Measurements from ENCODE around the gene BRIX1.
"Not testable (repeated sequence)": the region's sequence is repeated elsewhere in the genome, so short reads cannot be mapped to it uniquely, and the experiment has no call there.

BRIX1 gene

GRCh38 chr5:34914671-34915138 is 806 bp upstream of the BRIX1 start:
- peak; percentile 27 for DNase-seq (ENCODE audit: extremely low spot score)
- ChIA-PET POLR2A (interaction anchor here (0.6 to 3.9 kb wide), 35 partner anchors 8 to 1237 kb away, joined by 3 to 65 read pairs (median 6); partner anchors contain the start of genes DNAJC21, LMBRD2, RAI14 and SKP2), CTCF (interaction anchor here (0.8 to 1.1 kb wide), 2 partner anchors 8 to 35 kb away, joined by 3 read pairs; no protein-coding TSS in a partner anchor)
- TF ChIP-seq TARDBP (IDR thresholded peaks at IDR 0.05) (no peak), L3MBTL2 (conservative IDR thresholded peaks at IDR 0.05) (0 out of 2 replicates have a peak, but pooled peaks have one; percentile 14), PKNOX1 (IDR thresholded peaks at IDR 0.05) (no peak)

DNA sequence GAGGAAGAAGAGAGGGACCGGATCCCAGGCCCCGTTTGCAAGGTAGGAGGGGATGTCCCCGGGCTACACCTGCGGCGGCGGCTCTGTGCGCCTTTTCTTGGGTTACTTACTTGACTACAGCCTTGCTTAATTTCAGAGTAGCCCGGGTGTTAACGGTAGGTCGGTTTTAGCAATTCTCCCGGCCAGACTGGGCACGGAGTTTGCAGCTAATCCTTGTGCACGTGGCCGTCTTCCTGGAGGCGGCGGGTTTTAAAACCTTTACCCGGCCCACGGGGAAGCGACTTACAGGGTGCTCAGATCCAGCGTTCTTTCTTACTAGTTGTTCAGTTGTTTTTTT is 313 bp downstream of the BRIX1 start:
- TF ChIP-seq L3MBTL2 (conservative IDR thresholded peaks at IDR 0.05) (no peak), ARNT (IDR thresholded peaks at IDR 0.05) (no peak), FOXA1 (IDR thresholded peaks at IDR 0.05) (no peak), NFRKB (IDR thresholded peaks at IDR 0.05) (no peak), HDGF (IDR thresholded peaks at IDR 0.05; ENCODE audit: borderline replicate concordance) (no peak), LEF1 (IDR thresholded peaks at IDR 0.05; ENCODE audit: borderline replicate concordance) (no peak), CTBP1 (IDR thresholded peaks at IDR 0.05; ENCODE audit: borderline replicate concordance) (no peak), FOXM1 (IDR thresholded peaks at IDR 0.05; ENCODE audit: borderline replicate concordance) (no peak), TARDBP (IDR thresholded peaks at IDR 0.05) (no peak), ELF4 (IDR thresholded peaks at IDR 0.05) (no peak), BHLHE40 (IDR thresholded peaks at IDR 0.05; ENCODE audit: borderline replicate concordance) (no peak), SUZ12 (IDR thresholded peaks at IDR 0.05) (no peak), ZNF384 (IDR thresholded peaks at IDR 0.05) (no peak), FOXK2 (IDR thresholded peaks at IDR 0.05) (no peak), SP1 (IDR thresholded peaks at IDR 0.05) (no peak), PKNOX1 (IDR thresholded peaks at IDR 0.05) (no peak)
- POLR2A ChIA-PET, result interaction anchor here (0.5 to 3.9 kb wide), 38 partner anchors 8 to 1236 kb away, joined by 3 to 65 read pairs (median 5); partner anchors contain the start of genes DNAJC21, LMBRD2, SKP2 and TTC23L
- CTCF ChIA-PET, result interaction anchor here (0.7 to 1.1 kb wide), 5 partner anchors 14 to 430 kb away, joined by 3 to 5 read pairs (median 3); partner anchors contain the start of gene DNAJC21

DNA sequence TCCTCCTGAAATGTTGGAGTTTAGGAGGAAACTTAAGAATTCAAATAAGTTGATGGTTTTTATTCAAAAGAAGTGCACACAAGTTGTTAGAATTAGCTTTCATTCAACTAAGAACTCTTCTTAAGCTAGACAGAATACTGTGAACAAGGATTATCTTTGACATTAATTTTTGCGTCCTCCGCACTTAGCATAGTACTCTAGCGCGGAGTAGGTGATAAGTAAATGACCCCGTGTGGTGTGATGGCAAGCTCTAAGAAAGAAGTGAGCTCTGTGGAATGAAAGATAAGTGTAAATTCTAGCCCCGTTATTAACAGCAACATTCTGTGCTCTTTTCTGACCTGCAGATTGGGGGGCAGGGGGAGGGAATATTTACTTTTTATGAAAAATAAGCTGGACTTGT is 1.0 kb downstream of the BRIX1 start:
- CTCF ChIA-PET, result interaction anchor here (0.6 to 1.1 kb wide), 2 partner anchors 18 to 393 kb away, joined by 3 to 5 read pairs; no protein-coding TSS in a partner anchor
- TF ChIP-seq PKNOX1 (IDR thresholded peaks at IDR 0.05) (no peak), SUZ12 (IDR thresholded peaks at IDR 0.05) (no peak), HDGF (IDR thresholded peaks at IDR 0.05; ENCODE audit: borderline replicate concordance) (no peak), BHLHE40 (IDR thresholded peaks at IDR 0.05; ENCODE audit: borderline replicate concordance) (no peak), NFRKB (IDR thresholded peaks at IDR 0.05) (no peak), FOXA1 (IDR thresholded peaks at IDR 0.05) (no peak), ZNF384 (IDR thresholded peaks at IDR 0.05) (no peak), ARNT (IDR thresholded peaks at IDR 0.05) (no peak), CTBP1 (IDR thresholded peaks at IDR 0.05; ENCODE audit: borderline replicate concordance) (no peak), TARDBP (IDR thresholded peaks at IDR 0.05) (no peak), SP1 (IDR thresholded peaks at IDR 0.05) (no peak), L3MBTL2 (conservative IDR thresholded peaks at IDR 0.05) (no peak)
- POLR2A ChIA-PET, result interaction anchor here (1.3 to 3.9 kb wide), 3 partner anchors 9 to 13 kb away, joined by 3 to 65 read pairs (median 11); partner anchors contain the start of gene DNAJC21
- no peak for DNase-seq (ENCODE audit: extremely low spot score)

More for the DNA sequence above, 313 bp downstream of the BRIX1 start:
- DNase-seq (ENCODE audit: extremely low spot score), result no peak

DNA sequence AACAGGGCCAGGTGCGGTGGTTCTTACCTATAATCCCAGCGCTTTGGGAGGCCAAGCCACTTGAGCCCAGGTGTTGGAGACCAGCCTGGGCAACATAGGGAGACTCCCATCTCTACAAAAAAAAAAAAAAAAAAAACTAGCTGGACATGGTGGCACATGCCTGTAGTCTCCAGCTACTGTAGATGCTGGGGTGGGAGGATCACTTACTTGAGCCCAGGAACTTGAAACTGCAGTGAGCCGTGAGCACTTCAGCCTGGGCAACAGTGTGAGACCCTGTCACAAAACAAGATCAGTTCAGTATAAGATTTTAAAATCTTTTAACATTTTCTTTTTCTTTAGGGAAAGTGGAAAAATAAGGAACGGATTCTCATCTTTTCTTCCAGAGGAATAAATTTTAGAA is 2.5 kb downstream of the BRIX1 start:
- no peak for TF ChIP-seq SP1 (IDR thresholded peaks at IDR 0.05)
- ChIA-PET CTCF (no interaction called here), POLR2A (interaction anchor here (1.0 kb wide), 1 partner anchor 11 kb away, joined by 9 read pairs; the partner anchor contains the start of gene DNAJC21)
- no peak for DNase-seq (ENCODE audit: extremely low spot score)

DNA sequence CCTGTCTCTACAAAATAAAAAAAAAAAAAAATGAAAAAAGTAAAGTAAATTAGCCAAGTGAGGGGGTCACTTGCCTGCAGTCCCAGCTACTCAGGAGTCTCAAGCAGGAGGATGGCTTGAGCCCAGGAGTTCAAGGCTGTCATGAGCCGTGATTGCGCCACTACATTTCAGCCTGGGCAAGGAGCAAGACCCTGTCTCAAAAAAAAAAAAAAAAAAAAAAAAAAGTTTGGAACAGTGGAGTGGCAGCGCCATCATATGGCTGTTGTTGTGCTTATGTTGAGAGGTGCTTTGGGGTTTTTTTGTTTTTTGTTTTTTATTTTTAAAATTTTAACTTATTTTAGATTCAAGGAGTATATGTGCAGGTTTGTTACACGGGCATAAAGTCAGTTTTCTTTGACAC is 3.6 kb downstream of the BRIX1 start:
- TF ChIP-seq BHLHE40 (IDR thresholded peaks at IDR 0.05; ENCODE audit: borderline replicate concordance) (no peak), ZNF384 (IDR thresholded peaks at IDR 0.05) (peak; percentile 96), FOXM1 (IDR thresholded peaks at IDR 0.05; ENCODE audit: borderline replicate concordance) (no peak)
- ChIA-PET POLR2A (no interaction called here), CTCF (no interaction called here)
- no peak for DNase-seq (ENCODE audit: extremely low spot score)

DNA sequence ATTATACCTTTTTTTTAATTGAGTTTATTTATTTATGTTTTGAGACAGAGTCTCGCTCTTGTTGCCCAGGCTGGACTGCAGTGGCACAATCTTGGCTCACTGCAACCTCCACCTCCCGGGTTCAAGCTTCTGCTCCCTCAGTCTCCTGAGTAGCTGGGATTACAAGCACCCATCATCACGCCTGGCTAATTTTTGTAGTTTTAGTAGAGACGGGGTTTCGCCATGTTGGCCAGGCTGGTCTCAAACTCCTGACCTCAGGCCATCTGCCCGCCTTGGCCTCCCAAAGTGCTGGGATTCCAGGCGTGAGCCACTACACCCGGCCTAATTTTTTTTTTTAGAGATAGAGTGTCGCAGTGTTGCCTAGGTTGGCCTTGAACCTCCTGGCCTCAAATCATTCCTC is 7.7 kb downstream of the BRIX1 start:
- POLR2A ChIA-PET, result interaction anchor here (2.3 kb wide), 1 partner anchor 8 kb away, joined by 19 read pairs; the partner anchor contains the start of genes BRIX1 and RAD1
- DNase-seq (ENCODE audit: extremely low spot score), result not testable (repeated sequence)
- CTCF ChIA-PET, result interaction anchor here (1.0 kb wide), 1 partner anchor 21 kb away, joined by 3 read pairs; no protein-coding TSS in a partner anchor

Data from HEK293T (cell line).